Astrocyte (in vitro differentiated cells and primary cell): ENCODE measurements around the gene NCBP2.

Experiments
- CTCF ChIP-seq: IDR thresholded peaks from 2 replicates; pipeline ENCODE4 v1.5.1; 2011; ENCODE audit warnings: low read depth, mild to moderate bottlenecking, inconsistent platforms, low read length, moderate library complexity; ENCODE audit not compliant: insufficient read depth
- EZH2 ChIP-seq: IDR thresholded peaks from 2 replicates; pipeline ENCODE4 v1.6.1; 2012; ENCODE audit warnings: mild to moderate bottlenecking, low read length, inconsistent platforms; ENCODE audit not compliant: insufficient read depth

- TF ChIP-seq CTCF (no peak), EZH2 (no peak)
Observed at GRCh38 chr3:196941729-196942225, 551 bp downstream of the NCBP2 start.
